Measurements from ENCODE around the gene CFAP97D2.

- TF ChIP-seq CTCF (IDR thresholded peaks at IDR 0.05 in 8 of 11, conservative IDR thresholded peaks at IDR 0.05 in 3 of 11) (no peak), POLR2AphosphoS5 (IDR thresholded peaks at IDR 0.05) (no peak)
Measured at GRCh38 chr13:114149774-114150740, 29.0 kb upstream of the CFAP97D2 start.
